ENCODE data around the gene WDR44. TPM values are rescaled to one million over a fixed set of nuclear protein-coding genes. Genes with fewer than 3 reads are reported as not detected.

Gene WDR44
- total and polyA plus RNA-seq, 2 donors (not counting 3 experiments of a cell fraction or from before 2014, with no cell fraction given): 6.5 to 17.4 TPM

DNA sequence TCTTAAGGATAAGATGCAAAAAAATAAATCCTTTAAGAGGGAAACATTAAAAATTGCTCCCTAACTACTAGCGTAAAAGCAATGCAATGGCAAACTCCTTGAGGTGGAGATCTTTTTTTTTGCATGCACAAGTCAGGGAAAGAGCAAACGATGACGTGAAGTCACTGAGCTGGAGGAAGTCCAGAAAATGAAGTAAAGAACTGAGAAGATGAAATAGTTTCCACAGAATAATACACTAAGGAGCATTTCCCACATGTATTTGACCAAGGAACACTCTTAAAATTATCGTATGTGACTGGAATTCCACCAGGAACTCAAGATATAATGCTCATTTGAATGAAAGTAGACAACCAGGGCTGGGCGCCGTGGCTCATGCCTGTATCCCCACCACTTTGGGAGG lies 128.7 kb downstream of the WDR44 start:
- dilution Hi-C loops (cut with MboI; ENCODE audit: extremely low pct_ligation_motif_present, low sequenced_read_pairs): no loop called here
- BruUV-seq (replicated peaks): no TSS peak

More for the DNA sequence above, 128.7 kb downstream of the WDR44 start:
- no peaks in the 10 kb centered on the region for H4K20me1 ChIP-seq (replicated peaks; ENCODE audit: control insufficient read depth, extremely low read depth, insufficient read depth, low read length)
- TF ChIP-seq EZH2 (IDR thresholded peaks at IDR 0.05; ENCODE audit: borderline replicate concordance, low read depth, low read length, severe bottlenecking) (no peak), JUN (IDR thresholded peaks at IDR 0.05; ENCODE audit: borderline replicate concordance, insufficient read depth, insufficient read length, low read depth) (no peak), GATA2 (IDR thresholded peaks at IDR 0.05; ENCODE audit: insufficient read depth, insufficient read length, low read depth, low read length) (no peak), POLR2AphosphoS5 (IDR thresholded peaks at IDR 0.05; ENCODE audit: insufficient read depth, low read depth, low read length) (no peak), FOS (IDR thresholded peaks at IDR 0.05; ENCODE audit: borderline replicate concordance, insufficient read depth, low read length) (no peak), POLR2A (IDR thresholded peaks at IDR 0.05; ENCODE audit: low read depth, low read length) (no peak), MYC (IDR thresholded peaks at IDR 0.05; ENCODE audit: low read depth, low read length) (no peak)
- TF ChIP-seq, protein P1, sequence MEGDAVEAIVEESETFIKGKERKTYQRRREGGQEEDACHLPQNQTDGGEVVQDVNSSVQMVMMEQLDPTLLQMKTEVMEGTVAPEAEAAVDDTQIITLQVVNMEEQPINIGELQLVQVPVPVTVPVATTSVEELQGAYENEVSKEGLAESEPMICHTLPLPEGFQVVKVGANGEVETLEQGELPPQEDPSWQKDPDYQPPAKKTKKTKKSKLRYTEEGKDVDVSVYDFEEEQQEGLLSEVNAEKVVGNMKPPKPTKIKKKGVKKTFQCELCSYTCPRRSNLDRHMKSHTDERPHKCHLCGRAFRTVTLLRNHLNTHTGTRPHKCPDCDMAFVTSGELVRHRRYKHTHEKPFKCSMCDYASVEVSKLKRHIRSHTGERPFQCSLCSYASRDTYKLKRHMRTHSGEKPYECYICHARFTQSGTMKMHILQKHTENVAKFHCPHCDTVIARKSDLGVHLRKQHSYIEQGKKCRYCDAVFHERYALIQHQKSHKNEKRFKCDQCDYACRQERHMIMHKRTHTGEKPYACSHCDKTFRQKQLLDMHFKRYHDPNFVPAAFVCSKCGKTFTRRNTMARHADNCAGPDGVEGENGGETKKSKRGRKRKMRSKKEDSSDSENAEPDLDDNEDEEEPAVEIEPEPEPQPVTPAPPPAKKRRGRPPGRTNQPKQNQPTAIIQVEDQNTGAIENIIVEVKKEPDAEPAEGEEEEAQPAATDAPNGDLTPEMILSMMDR (IDR thresholded peaks at IDR 0.05; ENCODE audit: extremely low read depth in 1 of 2, insufficient read depth in 1 of 2, low read depth in 1 of 2, low read length in 2 of 2): no peak
- TF ChIP-seq, protein P2, sequence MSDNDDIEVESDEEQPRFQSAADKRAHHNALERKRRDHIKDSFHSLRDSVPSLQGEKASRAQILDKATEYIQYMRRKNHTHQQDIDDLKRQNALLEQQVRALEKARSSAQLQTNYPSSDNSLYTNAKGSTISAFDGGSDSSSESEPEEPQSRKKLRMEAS (IDR thresholded peaks at IDR 0.05; ENCODE audit: insufficient read depth, insufficient read length): no peak
- H3K4me3 ChIP-seq (replicated peaks in 1 of 3; ENCODE audit: insufficient read depth in 1 of 3, low read depth in 1 of 3, low read length in 3 of 3): no peak overlapping the region
- no peaks in the 10 kb centered on the region for H3K79me2 ChIP-seq (ENCODE audit: control insufficient read depth, insufficient read depth, low read length)
- H3K4me1 ChIP-seq (ENCODE audit: control insufficient read depth, extremely low read depth, insufficient read depth, low read length): no peaks in the 10 kb centered on the region
- no peaks in the 10 kb centered on the region for H3K36me3 ChIP-seq (ENCODE audit: control insufficient read depth in 2 of 2, extremely low read depth in 1 of 2, insufficient read depth in 2 of 2, low read length in 2 of 2)
- H3K9me3 ChIP-seq (replicated peaks; ENCODE audit: control insufficient read depth, insufficient read depth, low read length): no peaks in the 10 kb centered on the region
- DNase-seq (ENCODE audit: low read depth, low spot score): no peak
- H3K27me3 ChIP-seq (ENCODE audit: control insufficient read depth in 2 of 2, insufficient read depth in 2 of 2, low read length in 2 of 2): no peaks in the 10 kb centered on the region
- H3K9me1 ChIP-seq (replicated peaks; ENCODE audit: control insufficient read depth, extremely low read depth, insufficient read depth, low read length): no peaks in the 10 kb centered on the region
- intact Hi-C loops (cut with micrococcal nuclease): no loop called here
- H3K4me2 ChIP-seq (ENCODE audit: insufficient read depth, low read length): no peak overlapping the region
- no peak overlapping the region for H2AFZ ChIP-seq (ENCODE audit: low read depth, low read length)
- POLR2A ChIA-PET: no interaction called here
- H3K9ac ChIP-seq (replicated peaks; ENCODE audit: extremely low read depth, insufficient read depth, low read length): no peak overlapping the region
- no peak for FAIRE-seq
- CTCF ChIA-PET: interaction anchor here (1.1 kb wide), 1 partner anchor 15 kb away, joined by 6 read pairs; no protein-coding TSS in a partner anchor
- H3K27ac ChIP-seq (ENCODE audit: insufficient read depth, low read depth, low read length): no peak overlapping the region
